H1 (cell line): ENCODE data around the gene VSTM2L.

Experiments
- GTF2F1 ChIP-seq: IDR thresholded peaks from 2 replicates; pipeline ENCODE4 v1.6.1; 2012; ENCODE audit warnings: low read depth, low read length, improper control_type of control experiment, borderline replicate concordance
- JUND ChIP-seq: IDR thresholded peaks from 2 replicates; pipeline ENCODE4 v1.6.1; 2011; ENCODE audit warnings: mild to moderate bottlenecking, improper control_type of control experiment, low read length
- POLR2A ChIP-seq, 2 experiments: IDR thresholded peaks; 1 replicate in 1 of 2; 2 replicates in 1 of 2; pipeline ENCODE4 v1.6.1; 2011; ENCODE audit warnings: low read depth in 2 of 2, low read length in 2 of 2, mild to moderate bottlenecking in 2 of 2; ENCODE audit errors: control extremely low read depth in 1 of 2
- POLR2AphosphoS5 ChIP-seq: IDR thresholded peaks from 2 replicates; pipeline ENCODE4 v1.6.1; 2011; ENCODE audit warnings: low read depth, low read length
- RFX5 ChIP-seq: IDR thresholded peaks from 2 replicates; pipeline ENCODE4 v1.6.1; 2011; ENCODE audit warnings: low read depth, low read length, improper control_type of control experiment, borderline replicate concordance
- SP2 ChIP-seq: IDR thresholded peaks from 2 replicates; pipeline ENCODE4 v1.6.1; 2012; ENCODE audit warnings: mild to moderate bottlenecking, low read length, inconsistent platforms
- TAF1 ChIP-seq: IDR thresholded peaks from 2 replicates; pipeline ENCODE4 v1.6.1; 2011; ENCODE audit warnings: mild to moderate bottlenecking, low read depth, low read length
- TF ChIP-seq, protein P1 (sequence below), 3 experiments: IDR thresholded peaks; 1 replicate in 2 of 3; 2 replicates in 1 of 3; pipeline versions ENCODE4 v1.5.1 to v1.6.1; 2011; ENCODE audit warnings: low read length in 3 of 3, mild to moderate bottlenecking in 3 of 3, inconsistent platforms in 2 of 3, low read depth in 1 of 3, moderate library complexity in 1 of 3; ENCODE audit not compliant: insufficient read depth in 1 of 3; ENCODE audit errors: control extremely low read depth in 1 of 3
- TF ChIP-seq, protein P2 (sequence below): IDR thresholded peaks from 2 replicates; pipeline ENCODE4 v1.6.1; 2012; ENCODE audit warnings: inconsistent platforms
- TF ChIP-seq, protein P3 (sequence below): IDR thresholded peaks from 2 replicates; pipeline ENCODE4 v1.6.1; 2011; ENCODE audit warnings: low read depth, mild to moderate bottlenecking, low read length; ENCODE audit not compliant: insufficient read depth
- TF ChIP-seq, protein P4 (sequence below): IDR thresholded peaks from 2 replicates; pipeline ENCODE4 v1.6.1; 2012; ENCODE audit warnings: low read length, inconsistent platforms

DNA sequence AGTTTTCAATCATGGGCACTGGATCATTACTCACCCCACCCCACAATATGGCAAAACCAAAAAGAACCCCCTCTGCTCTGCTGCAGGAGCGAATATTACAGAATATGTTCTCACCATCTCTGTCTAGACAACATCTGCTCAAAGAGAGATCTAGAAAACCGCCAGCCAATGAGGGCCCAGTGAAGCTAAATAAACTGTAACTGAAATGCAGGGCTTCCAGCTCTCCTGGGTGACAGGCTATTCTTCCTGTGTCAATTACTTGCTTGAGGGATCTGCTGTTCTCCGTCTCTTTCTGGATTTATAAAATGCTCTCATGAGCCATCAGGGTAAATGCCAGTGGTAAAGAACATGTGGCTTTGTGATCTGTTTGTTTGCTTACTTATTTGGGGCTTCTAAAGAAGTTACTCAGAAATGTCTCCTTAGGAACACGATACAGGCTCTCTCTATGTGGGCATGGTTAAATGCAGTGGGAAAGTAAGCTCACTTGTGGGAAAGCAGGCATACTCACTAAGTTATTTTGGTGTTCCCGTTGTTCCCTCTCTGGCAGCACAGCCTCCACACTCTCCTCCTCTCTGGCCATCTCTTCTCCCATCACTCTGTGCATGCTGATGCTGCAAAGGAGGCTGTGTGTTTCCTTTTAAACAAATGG, 85.5 kb downstream of the VSTM2L start:
- TF ChIP-seq, protein P1, sequence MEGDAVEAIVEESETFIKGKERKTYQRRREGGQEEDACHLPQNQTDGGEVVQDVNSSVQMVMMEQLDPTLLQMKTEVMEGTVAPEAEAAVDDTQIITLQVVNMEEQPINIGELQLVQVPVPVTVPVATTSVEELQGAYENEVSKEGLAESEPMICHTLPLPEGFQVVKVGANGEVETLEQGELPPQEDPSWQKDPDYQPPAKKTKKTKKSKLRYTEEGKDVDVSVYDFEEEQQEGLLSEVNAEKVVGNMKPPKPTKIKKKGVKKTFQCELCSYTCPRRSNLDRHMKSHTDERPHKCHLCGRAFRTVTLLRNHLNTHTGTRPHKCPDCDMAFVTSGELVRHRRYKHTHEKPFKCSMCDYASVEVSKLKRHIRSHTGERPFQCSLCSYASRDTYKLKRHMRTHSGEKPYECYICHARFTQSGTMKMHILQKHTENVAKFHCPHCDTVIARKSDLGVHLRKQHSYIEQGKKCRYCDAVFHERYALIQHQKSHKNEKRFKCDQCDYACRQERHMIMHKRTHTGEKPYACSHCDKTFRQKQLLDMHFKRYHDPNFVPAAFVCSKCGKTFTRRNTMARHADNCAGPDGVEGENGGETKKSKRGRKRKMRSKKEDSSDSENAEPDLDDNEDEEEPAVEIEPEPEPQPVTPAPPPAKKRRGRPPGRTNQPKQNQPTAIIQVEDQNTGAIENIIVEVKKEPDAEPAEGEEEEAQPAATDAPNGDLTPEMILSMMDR (IDR thresholded peaks at IDR 0.05; ENCODE audit: control extremely low read depth in 1 of 3, insufficient read depth in 1 of 3, low read depth in 1 of 3, low read length in 3 of 3): no peak
- TF ChIP-seq TAF1 (no peak), RFX5 (no peak), JUND (no peak), POLR2AphosphoS5 (no peak), POLR2A (IDR thresholded peaks at IDR 0.05; ENCODE audit: control extremely low read depth in 1 of 2, low read depth in 2 of 2, low read length in 2 of 2) (no peak), SP2 (no peak), GTF2F1 (no peak)
- TF ChIP-seq, protein P2, sequence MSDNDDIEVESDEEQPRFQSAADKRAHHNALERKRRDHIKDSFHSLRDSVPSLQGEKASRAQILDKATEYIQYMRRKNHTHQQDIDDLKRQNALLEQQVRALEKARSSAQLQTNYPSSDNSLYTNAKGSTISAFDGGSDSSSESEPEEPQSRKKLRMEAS: no peak
- TF ChIP-seq, protein P3, sequence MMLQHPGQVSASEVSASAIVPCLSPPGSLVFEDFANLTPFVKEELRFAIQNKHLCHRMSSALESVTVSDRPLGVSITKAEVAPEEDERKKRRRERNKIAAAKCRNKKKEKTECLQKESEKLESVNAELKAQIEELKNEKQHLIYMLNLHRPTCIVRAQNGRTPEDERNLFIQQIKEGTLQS: no peak
- TF ChIP-seq, protein P4, sequence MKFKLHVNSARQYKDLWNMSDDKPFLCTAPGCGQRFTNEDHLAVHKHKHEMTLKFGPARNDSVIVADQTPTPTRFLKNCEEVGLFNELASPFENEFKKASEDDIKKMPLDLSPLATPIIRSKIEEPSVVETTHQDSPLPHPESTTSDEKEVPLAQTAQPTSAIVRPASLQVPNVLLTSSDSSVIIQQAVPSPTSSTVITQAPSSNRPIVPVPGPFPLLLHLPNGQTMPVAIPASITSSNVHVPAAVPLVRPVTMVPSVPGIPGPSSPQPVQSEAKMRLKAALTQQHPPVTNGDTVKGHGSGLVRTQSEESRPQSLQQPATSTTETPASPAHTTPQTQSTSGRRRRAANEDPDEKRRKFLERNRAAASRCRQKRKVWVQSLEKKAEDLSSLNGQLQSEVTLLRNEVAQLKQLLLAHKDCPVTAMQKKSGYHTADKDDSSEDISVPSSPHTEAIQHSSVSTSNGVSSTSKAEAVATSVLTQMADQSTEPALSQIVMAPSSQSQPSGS: no peak
